ENCODE measurements around the gene SUB1.

SUB1 gene

GRCh38 chr5:32545102-32545800 is 40.1 kb upstream of the SUB1 start:
- POLR2A ChIA-PET: interaction anchor here (0.7 kb wide), 1 partner anchor 45 kb away, joined by 8 read pairs; no protein-coding TSS in a partner anchor
- no peak overlapping the region for H3K27ac ChIP-seq (ENCODE audit: extremely low read depth, low read depth, low read length)
- CTCF ChIA-PET: interaction anchor here (1.0 kb wide), 1 partner anchor 45 kb away, joined by 5 read pairs; no protein-coding TSS in a partner anchor

DNA sequence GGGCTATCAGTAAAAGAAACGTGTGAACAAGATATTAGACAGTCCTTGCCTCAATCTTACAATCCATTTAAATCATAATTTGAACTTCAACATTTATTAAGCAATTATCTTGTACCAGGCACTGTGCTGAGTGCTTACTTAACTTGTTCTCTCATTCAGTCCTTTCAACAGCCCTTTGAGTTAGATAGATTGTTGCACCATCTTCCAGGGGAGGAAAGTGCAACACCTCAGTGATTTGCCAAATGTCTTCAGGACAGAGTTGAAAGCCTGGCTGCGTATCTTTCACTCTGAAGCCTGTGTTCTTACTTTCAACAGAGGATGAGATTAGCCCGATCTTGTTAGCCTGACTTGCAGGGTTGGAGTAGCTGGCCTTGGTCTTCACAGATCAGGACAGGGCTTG is 34.2 kb upstream of the SUB1 start:
- H3K9me3 ChIP-seq (ENCODE audit: control insufficient read depth, insufficient read depth, low read depth, low read length): no peaks in the 10 kb centered on the region
- ChIA-PET CTCF (interaction anchor here (0.6 kb wide), 2 partner anchors 39 to 578 kb away, joined by 3 read pairs; no protein-coding TSS in a partner anchor), POLR2A (no interaction called here)
- no peaks in the 10 kb centered on the region for H3K4me1 ChIP-seq (ENCODE audit: control insufficient read depth, insufficient read depth, low read length)
- no peaks in the 10 kb centered on the region for H3K36me3 ChIP-seq (ENCODE audit: control insufficient read depth in 2 of 2, insufficient read depth in 1 of 2, low read length in 2 of 2)
- H3K27ac ChIP-seq (ENCODE audit: extremely low read depth, low read depth, low read length): no peak overlapping the region
- H3K4me3 ChIP-seq (ENCODE audit: low read depth, low read length): no peak overlapping the region
- no peak for TF ChIP-seq ZNF518A (tag by site-specific recombination; conservative IDR thresholded peaks at IDR 0.05; ENCODE audit: low read depth)
- TF ChIP-seq ZNF2 (tag by site-specific recombination; IDR thresholded peaks at IDR 0.05): no peak
- TF ChIP-seq, protein P1, sequence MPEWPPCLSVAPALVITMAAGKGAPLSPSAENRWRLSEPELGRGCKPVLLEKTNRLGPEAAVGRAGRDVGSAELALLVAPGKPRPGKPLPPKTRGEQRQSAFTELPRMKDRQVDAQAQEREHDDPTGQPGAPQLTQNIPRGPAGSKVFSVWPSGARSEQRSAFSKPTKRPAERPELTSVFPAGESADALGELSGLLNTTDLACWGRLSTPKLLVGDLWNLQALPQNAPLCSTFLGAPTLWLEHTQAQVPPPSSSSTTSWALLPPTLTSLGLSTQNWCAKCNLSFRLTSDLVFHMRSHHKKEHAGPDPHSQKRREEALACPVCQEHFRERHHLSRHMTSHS (tag by site-specific recombination; IDR thresholded peaks at IDR 0.05): no peak
- no peak for TF ChIP-seq ZNF350 (tag by site-specific recombination; IDR thresholded peaks at IDR 0.05)
- TF ChIP-seq ZNF335 (tag by site-specific recombination; conservative IDR thresholded peaks at IDR 0.05): no peak
- no peak for TF ChIP-seq ZEB2 (tag by site-specific recombination; IDR thresholded peaks at IDR 0.05)
- no peak for TF ChIP-seq ZNF248 (tag by site-specific recombination; IDR thresholded peaks at IDR 0.05)
- TF ChIP-seq CTCF (tag by site-specific recombination; IDR thresholded peaks at IDR 0.05): no peak
- no peak for TF ChIP-seq ZNF354C (tag by site-specific recombination; IDR thresholded peaks at IDR 0.05; ENCODE audit: borderline replicate concordance, low read depth)
- no peak for TF ChIP-seq ZBTB1 (tag by site-specific recombination; IDR thresholded peaks at IDR 0.05)
- TF ChIP-seq ZNF423 (tag by site-specific recombination; IDR thresholded peaks at IDR 0.05): no peak
- TF ChIP-seq ZNF157 (tag by site-specific recombination; IDR thresholded peaks at IDR 0.05): no peak
- no peak for TF ChIP-seq ZNF747 (tag by site-specific recombination; IDR thresholded peaks at IDR 0.05)
- no peak for TF ChIP-seq ZNF513 (tag by site-specific recombination; IDR thresholded peaks at IDR 0.05)

More at GRCh38 chr5:32545102-32545800, 40.1 kb upstream of the SUB1 start:
- H3K9me3 ChIP-seq (ENCODE audit: control insufficient read depth, insufficient read depth, low read depth, low read length): no peaks in the 10 kb centered on the region
- no peaks in the 10 kb centered on the region for H3K36me3 ChIP-seq (ENCODE audit: control insufficient read depth in 2 of 2, insufficient read depth in 1 of 2, low read length in 2 of 2)
- no peak overlapping the region for H3K4me3 ChIP-seq (ENCODE audit: low read depth, low read length)
- no peak for TF ChIP-seq ZFP37 (tag by site-specific recombination; IDR thresholded peaks at IDR 0.05)
- TF ChIP-seq ZBTB44 (tag by site-specific recombination; IDR thresholded peaks at IDR 0.05): peak; percentile 96
- 0 out of 2 replicates have a peak, but pooled peaks have one; percentile 13 for TF ChIP-seq FEZF1 (tag by site-specific recombination; IDR thresholded peaks at IDR 0.05)
- TF ChIP-seq ZBTB8A (tag by site-specific recombination; IDR thresholded peaks at IDR 0.05): peak; percentile 85
- H3K4me1 ChIP-seq (ENCODE audit: control insufficient read depth, insufficient read depth, low read length): no peaks in the 10 kb centered on the region
